ENCODE results near the gene TUFM.

DNA sequence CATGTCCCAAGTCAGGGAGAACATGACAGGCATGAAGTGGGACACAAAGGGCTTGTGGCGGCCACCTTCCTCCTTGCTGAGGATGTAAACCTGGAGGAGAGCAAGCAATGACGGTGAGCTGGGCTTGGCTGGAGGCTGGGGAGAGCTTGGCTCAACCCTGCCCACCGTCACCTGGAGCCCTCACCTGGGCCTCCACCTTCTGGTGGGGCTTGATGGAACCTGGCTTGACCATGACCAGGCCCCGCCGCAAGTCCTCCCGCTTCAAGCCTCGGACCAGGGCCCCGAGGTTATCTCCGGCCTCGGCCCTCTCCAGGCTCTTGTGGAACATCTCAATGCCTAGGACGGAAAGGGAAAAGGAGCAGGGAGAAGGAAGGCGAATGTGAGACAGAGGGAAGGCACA is 2.4 kb downstream of the TUFM start:
- TF ChIP-seq, protein P1, sequence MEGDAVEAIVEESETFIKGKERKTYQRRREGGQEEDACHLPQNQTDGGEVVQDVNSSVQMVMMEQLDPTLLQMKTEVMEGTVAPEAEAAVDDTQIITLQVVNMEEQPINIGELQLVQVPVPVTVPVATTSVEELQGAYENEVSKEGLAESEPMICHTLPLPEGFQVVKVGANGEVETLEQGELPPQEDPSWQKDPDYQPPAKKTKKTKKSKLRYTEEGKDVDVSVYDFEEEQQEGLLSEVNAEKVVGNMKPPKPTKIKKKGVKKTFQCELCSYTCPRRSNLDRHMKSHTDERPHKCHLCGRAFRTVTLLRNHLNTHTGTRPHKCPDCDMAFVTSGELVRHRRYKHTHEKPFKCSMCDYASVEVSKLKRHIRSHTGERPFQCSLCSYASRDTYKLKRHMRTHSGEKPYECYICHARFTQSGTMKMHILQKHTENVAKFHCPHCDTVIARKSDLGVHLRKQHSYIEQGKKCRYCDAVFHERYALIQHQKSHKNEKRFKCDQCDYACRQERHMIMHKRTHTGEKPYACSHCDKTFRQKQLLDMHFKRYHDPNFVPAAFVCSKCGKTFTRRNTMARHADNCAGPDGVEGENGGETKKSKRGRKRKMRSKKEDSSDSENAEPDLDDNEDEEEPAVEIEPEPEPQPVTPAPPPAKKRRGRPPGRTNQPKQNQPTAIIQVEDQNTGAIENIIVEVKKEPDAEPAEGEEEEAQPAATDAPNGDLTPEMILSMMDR (IDR thresholded peaks at IDR 0.05 in 2 of 3, conservative IDR thresholded peaks at IDR 0.05 in 1 of 3; ENCODE audit: borderline replicate concordance in 1 of 3, insufficient read depth in 1 of 3, low read depth in 2 of 3, low read length in 2 of 3): no peak
- no peak for TF ChIP-seq POLR2AphosphoS5 (IDR thresholded peaks at IDR 0.05; ENCODE audit: low read depth, low read length)
- no peak for TF ChIP-seq FOSL1 (IDR thresholded peaks at IDR 0.05; ENCODE audit: low read depth)
- TF ChIP-seq POLR2A (IDR thresholded peaks at IDR 0.05; ENCODE audit: borderline replicate concordance, extremely low read depth, insufficient read depth, insufficient read length): no peak
- TF ChIP-seq RAD21 (IDR thresholded peaks at IDR 0.05; ENCODE audit: low read depth): no peak
- TF ChIP-seq SP1 (IDR thresholded peaks at IDR 0.05; ENCODE audit: low read depth): no peak
- TF ChIP-seq, protein P2, sequence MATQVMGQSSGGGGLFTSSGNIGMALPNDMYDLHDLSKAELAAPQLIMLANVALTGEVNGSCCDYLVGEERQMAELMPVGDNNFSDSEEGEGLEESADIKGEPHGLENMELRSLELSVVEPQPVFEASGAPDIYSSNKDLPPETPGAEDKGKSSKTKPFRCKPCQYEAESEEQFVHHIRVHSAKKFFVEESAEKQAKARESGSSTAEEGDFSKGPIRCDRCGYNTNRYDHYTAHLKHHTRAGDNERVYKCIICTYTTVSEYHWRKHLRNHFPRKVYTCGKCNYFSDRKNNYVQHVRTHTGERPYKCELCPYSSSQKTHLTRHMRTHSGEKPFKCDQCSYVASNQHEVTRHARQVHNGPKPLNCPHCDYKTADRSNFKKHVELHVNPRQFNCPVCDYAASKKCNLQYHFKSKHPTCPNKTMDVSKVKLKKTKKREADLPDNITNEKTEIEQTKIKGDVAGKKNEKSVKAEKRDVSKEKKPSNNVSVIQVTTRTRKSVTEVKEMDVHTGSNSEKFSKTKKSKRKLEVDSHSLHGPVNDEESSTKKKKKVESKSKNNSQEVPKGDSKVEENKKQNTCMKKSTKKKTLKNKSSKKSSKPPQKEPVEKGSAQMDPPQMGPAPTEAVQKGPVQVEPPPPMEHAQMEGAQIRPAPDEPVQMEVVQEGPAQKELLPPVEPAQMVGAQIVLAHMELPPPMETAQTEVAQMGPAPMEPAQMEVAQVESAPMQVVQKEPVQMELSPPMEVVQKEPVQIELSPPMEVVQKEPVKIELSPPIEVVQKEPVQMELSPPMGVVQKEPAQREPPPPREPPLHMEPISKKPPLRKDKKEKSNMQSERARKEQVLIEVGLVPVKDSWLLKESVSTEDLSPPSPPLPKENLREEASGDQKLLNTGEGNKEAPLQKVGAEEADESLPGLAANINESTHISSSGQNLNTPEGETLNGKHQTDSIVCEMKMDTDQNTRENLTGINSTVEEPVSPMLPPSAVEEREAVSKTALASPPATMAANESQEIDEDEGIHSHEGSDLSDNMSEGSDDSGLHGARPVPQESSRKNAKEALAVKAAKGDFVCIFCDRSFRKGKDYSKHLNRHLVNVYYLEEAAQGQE (IDR thresholded peaks at IDR 0.05; ENCODE audit: low read depth): no peak
- TF ChIP-seq, protein P3, sequence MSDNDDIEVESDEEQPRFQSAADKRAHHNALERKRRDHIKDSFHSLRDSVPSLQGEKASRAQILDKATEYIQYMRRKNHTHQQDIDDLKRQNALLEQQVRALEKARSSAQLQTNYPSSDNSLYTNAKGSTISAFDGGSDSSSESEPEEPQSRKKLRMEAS (IDR thresholded peaks at IDR 0.05): no peak
- no peak for TF ChIP-seq EZH2phosphoT487 (IDR thresholded peaks at IDR 0.05; ENCODE audit: borderline replicate concordance)

Measured in HCT116 (cell line).